GM12874 (cell line): ENCODE measurements around the gene IPCEF1.

Experiments
- TF ChIP-seq, protein P1 (sequence below): IDR thresholded peaks from 2 replicates; pipeline ENCODE4 v1.5.1; 2011; ENCODE audit warnings: low read depth, mild to moderate bottlenecking, control low read depth, low read length, moderate library complexity; ENCODE audit not compliant: insufficient read depth

The IPCEF1 gene

GRCh38 chr6:154329350-154330170 lies 27.0 kb downstream of the IPCEF1 start:
- TF ChIP-seq, protein P1, sequence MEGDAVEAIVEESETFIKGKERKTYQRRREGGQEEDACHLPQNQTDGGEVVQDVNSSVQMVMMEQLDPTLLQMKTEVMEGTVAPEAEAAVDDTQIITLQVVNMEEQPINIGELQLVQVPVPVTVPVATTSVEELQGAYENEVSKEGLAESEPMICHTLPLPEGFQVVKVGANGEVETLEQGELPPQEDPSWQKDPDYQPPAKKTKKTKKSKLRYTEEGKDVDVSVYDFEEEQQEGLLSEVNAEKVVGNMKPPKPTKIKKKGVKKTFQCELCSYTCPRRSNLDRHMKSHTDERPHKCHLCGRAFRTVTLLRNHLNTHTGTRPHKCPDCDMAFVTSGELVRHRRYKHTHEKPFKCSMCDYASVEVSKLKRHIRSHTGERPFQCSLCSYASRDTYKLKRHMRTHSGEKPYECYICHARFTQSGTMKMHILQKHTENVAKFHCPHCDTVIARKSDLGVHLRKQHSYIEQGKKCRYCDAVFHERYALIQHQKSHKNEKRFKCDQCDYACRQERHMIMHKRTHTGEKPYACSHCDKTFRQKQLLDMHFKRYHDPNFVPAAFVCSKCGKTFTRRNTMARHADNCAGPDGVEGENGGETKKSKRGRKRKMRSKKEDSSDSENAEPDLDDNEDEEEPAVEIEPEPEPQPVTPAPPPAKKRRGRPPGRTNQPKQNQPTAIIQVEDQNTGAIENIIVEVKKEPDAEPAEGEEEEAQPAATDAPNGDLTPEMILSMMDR = no peak

- TF ChIP-seq, protein P1 = no peak
Measured at GRCh38 chr6:154325142-154325541, 31.5 kb downstream of the IPCEF1 start.

GRCh38 chr6:154320181-154320580 lies 36.4 kb downstream of the IPCEF1 start:
- TF ChIP-seq, protein P1 = no peak

DNA sequence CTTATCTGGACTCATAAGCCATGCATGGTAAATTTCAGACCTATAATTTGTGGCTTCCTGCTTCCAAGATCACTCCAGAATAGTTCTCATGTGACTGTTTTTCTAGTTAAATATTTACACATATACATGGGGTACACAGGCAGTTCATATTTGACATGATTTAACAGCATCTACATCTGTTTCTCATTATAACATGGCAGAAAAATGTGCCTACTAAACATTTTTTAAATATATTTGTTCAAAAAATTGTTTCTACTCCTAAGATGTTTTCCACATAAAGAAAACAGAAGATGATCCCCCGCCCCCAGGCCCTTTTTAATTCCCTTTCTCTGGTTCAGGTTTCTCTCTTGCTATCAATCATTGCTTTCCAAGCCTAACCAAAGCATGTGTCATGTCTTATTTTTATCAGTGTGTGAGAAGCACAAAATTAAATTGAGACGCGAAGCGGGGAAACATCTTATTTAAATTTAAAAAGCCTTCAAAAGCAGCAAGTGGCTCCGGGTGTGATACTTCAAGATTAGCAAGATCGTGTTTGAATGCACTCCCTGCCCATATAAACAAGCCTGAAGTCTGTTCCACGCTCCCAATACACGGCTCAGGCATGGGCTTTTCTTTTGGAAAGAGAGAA lies 37.3 kb downstream of the IPCEF1 start:
- TF ChIP-seq, protein P1 = no peak

GRCh38 chr6:154318721-154319120 lies 37.9 kb downstream of the IPCEF1 start:
- TF ChIP-seq, protein P1 = no peak

DNA sequence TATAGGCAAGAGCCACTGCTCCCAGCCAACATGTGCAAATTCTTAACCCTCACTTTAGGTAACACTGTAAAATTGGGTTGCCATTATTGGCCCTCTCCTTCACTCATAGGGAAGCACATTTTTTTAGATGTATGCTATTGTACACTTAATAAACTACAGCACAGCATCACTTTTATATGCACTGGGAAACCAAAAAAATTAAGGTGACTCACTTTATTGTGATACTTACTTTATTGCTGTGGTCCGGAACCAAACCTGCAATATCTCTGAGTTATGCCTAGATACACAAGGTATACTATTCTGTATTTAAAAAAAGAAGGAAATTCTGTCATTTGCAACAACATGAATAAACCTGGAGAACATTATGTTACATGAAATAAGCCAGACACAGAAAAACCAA lies 40.5 kb downstream of the IPCEF1 start:
- TF ChIP-seq, protein P1 = no peak

DNA sequence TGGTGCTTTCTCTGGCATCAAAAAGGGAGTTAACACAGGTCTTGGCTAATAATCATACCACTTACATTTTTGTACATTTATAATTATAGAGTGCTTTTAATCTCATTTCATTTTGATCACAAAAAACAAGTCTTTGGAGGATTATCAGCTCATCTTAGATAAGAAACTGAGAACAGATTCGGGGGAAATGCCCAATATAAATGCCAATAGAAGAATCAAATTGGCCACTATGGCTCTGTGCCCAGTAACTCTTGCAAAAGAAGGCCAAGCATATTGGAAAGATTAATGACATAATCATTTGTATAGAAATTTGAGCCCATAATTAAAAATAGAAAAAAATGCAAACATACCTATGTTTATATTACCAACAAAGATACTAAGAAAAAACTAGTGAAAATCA lies 42.5 kb downstream of the IPCEF1 start:
- TF ChIP-seq, protein P1 = no peak
